Measurements from ENCODE around the gene TANGO2. TPM values are rescaled to one million over a fixed set of nuclear protein-coding genes. Genes with fewer than 3 reads are reported as not detected.

TANGO2 gene
- total and polyA plus RNA-seq, 9 of the 15 experiments (the other 6 are each of a cell fraction or from before 2014, with no cell fraction given), result 15.5 to 94.9 (median 70.1) TPM

GRCh38 chr22:20011123-20011992, 9.6 kb upstream of the TANGO2 start (continued):
- TF ChIP-seq ARID3A (IDR thresholded peaks at IDR 0.05; ENCODE audit: borderline replicate concordance, low read depth, low read length) (no peak), ZBTB12 (CRISPR knock-in tag; IDR thresholded peaks at IDR 0.05) (no peak), E2F4 (CRISPR knock-in tag; IDR thresholded peaks at IDR 0.05; ENCODE audit: low read depth) (no peak), GTF2A2 (tag; IDR thresholded peaks at IDR 0.05) (no peak)
- TF ChIP-seq, protein P1, sequence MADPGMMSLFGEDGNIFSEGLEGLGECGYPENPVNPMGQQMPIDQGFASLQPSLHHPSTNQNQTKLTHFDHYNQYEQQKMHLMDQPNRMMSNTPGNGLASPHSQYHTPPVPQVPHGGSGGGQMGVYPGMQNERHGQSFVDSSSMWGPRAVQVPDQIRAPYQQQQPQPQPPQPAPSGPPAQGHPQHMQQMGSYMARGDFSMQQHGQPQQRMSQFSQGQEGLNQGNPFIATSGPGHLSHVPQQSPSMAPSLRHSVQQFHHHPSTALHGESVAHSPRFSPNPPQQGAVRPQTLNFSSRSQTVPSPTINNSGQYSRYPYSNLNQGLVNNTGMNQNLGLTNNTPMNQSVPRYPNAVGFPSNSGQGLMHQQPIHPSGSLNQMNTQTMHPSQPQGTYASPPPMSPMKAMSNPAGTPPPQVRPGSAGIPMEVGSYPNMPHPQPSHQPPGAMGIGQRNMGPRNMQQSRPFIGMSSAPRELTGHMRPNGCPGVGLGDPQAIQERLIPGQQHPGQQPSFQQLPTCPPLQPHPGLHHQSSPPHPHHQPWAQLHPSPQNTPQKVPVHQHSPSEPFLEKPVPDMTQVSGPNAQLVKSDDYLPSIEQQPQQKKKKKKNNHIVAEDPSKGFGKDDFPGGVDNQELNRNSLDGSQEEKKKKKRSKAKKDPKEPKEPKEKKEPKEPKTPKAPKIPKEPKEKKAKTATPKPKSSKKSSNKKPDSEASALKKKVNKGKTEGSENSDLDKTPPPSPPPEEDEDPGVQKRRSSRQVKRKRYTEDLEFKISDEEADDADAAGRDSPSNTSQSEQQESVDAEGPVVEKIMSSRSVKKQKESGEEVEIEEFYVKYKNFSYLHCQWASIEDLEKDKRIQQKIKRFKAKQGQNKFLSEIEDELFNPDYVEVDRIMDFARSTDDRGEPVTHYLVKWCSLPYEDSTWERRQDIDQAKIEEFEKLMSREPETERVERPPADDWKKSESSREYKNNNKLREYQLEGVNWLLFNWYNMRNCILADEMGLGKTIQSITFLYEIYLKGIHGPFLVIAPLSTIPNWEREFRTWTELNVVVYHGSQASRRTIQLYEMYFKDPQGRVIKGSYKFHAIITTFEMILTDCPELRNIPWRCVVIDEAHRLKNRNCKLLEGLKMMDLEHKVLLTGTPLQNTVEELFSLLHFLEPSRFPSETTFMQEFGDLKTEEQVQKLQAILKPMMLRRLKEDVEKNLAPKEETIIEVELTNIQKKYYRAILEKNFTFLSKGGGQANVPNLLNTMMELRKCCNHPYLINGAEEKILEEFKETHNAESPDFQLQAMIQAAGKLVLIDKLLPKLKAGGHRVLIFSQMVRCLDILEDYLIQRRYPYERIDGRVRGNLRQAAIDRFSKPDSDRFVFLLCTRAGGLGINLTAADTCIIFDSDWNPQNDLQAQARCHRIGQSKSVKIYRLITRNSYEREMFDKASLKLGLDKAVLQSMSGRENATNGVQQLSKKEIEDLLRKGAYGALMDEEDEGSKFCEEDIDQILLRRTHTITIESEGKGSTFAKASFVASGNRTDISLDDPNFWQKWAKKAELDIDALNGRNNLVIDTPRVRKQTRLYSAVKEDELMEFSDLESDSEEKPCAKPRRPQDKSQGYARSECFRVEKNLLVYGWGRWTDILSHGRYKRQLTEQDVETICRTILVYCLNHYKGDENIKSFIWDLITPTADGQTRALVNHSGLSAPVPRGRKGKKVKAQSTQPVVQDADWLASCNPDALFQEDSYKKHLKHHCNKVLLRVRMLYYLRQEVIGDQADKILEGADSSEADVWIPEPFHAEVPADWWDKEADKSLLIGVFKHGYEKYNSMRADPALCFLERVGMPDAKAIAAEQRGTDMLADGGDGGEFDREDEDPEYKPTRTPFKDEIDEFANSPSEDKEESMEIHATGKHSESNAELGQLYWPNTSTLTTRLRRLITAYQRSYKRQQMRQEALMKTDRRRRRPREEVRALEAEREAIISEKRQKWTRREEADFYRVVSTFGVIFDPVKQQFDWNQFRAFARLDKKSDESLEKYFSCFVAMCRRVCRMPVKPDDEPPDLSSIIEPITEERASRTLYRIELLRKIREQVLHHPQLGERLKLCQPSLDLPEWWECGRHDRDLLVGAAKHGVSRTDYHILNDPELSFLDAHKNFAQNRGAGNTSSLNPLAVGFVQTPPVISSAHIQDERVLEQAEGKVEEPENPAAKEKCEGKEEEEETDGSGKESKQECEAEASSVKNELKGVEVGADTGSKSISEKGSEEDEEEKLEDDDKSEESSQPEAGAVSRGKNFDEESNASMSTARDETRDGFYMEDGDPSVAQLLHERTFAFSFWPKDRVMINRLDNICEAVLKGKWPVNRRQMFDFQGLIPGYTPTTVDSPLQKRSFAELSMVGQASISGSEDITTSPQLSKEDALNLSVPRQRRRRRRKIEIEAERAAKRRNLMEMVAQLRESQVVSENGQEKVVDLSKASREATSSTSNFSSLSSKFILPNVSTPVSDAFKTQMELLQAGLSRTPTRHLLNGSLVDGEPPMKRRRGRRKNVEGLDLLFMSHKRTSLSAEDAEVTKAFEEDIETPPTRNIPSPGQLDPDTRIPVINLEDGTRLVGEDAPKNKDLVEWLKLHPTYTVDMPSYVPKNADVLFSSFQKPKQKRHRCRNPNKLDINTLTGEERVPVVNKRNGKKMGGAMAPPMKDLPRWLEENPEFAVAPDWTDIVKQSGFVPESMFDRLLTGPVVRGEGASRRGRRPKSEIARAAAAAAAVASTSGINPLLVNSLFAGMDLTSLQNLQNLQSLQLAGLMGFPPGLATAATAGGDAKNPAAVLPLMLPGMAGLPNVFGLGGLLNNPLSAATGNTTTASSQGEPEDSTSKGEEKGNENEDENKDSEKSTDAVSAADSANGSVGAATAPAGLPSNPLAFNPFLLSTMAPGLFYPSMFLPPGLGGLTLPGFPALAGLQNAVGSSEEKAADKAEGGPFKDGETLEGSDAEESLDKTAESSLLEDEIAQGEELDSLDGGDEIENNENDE (IDR thresholded peaks at IDR 0.05; ENCODE audit: low read depth, low read length), result no peak

Data from K562 (cell line).